Measurements from ENCODE around the gene NUDT22.

Gene NUDT22

DNA sequence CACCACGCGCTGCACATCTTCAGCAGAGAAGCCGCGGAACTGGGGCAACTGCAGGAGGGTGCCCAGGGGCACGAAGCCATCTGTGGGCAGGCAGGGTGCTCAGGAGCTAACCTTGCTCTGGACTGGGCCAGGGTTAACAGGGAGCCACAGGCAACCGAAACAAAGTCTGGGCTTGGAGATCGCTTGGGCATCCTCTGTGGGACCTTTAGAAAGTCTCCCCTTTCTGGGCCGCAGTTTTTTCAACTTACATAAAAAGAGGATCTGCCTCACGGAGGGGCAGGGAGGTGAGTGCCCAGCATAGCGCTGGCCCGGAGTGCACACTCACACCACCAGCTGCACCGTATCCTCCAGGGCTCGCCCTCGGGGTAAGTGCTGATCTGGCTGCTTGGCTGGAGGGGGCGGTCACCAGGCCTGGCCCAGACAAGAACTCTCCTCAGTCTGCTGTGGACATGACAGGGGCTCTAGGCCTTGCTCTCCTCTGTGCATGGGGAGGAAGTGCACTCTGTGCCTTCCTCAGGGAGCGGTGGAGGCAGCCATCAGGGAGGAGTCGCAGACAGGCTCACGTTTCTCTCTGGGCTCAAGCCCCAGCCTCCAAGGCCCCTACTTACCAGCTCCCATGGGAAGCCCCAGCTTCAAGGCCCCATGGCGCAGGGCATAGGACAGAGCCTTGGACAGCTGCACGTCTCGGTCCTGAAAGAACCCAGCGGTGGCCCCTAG is 1.0 kb upstream of the NUDT22 start:
- H3K27me3 ChIP-seq (ENCODE audit: low read depth, low read length): no peaks in the 10 kb centered on the region
- H2AFZ ChIP-seq (ENCODE audit: low read depth, low read length): no peak overlapping the region
- H3K4me2 ChIP-seq (ENCODE audit: low read length): peak overlapping the region; percentile 76
- peaks cover 17% of the 10 kb centered on the region for H3K79me2 ChIP-seq (ENCODE audit: low read length)
- H3K9me3 ChIP-seq (ENCODE audit: insufficient read depth, low read length): no peaks in the 10 kb centered on the region
- no peaks in the 10 kb centered on the region for H4K20me1 ChIP-seq (ENCODE audit: insufficient read depth, low read length)
- H3K9ac ChIP-seq (ENCODE audit: low read length): peak overlapping the region; percentile 96
- no peak for TF ChIP-seq EZH2phosphoT487 (IDR thresholded peaks at IDR 0.05; ENCODE audit: low read depth)
- TF ChIP-seq, protein P1, sequence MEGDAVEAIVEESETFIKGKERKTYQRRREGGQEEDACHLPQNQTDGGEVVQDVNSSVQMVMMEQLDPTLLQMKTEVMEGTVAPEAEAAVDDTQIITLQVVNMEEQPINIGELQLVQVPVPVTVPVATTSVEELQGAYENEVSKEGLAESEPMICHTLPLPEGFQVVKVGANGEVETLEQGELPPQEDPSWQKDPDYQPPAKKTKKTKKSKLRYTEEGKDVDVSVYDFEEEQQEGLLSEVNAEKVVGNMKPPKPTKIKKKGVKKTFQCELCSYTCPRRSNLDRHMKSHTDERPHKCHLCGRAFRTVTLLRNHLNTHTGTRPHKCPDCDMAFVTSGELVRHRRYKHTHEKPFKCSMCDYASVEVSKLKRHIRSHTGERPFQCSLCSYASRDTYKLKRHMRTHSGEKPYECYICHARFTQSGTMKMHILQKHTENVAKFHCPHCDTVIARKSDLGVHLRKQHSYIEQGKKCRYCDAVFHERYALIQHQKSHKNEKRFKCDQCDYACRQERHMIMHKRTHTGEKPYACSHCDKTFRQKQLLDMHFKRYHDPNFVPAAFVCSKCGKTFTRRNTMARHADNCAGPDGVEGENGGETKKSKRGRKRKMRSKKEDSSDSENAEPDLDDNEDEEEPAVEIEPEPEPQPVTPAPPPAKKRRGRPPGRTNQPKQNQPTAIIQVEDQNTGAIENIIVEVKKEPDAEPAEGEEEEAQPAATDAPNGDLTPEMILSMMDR (IDR thresholded peaks at IDR 0.05; ENCODE audit: low read depth, low read length): no peak
- H3K36me3 ChIP-seq (replicated peaks; ENCODE audit: low read depth, low read length): peaks cover 17% of the 10 kb centered on the region
- H3K27ac ChIP-seq (ENCODE audit: low read length): peak overlapping the region; percentile 68
- H3K4me1 ChIP-seq (ENCODE audit: low read length): peaks cover 19% of the 10 kb centered on the region
- peak overlapping the region; percentile 95 for H3K4me3 ChIP-seq (ENCODE audit: low read length)

DNA sequence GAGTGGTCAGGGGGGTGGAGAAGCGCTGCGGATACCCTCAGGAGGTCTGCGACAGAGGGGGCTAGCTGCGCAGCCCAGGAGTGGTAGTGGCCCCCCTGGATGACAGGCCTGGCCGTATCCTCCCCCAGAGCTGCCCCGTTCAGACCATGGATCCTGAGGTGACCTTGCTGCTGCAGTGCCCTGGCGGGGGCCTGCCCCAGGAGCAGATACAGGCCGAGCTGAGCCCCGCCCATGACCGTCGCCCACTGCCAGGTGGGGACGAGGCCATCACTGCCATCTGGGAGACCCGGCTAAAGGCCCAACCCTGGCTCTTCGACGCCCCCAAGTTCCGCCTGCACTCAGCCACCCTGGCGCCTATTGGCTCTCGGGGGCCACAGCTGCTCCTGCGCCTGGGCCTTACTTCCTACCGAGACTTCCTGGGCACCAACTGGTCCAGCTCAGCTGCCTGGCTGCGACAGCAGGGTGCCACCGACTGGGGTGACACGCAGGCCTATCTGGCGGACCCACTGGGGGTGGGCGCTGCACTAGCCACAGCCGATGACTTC is 505 bp downstream of the NUDT22 start:
- H3K4me1 ChIP-seq (ENCODE audit: low read length): peaks cover 19% of the 10 kb centered on the region
- H4K20me1 ChIP-seq (ENCODE audit: insufficient read depth, low read length): no peaks in the 10 kb centered on the region
- peak overlapping the region; percentile 13; the same call in 1 of the 2 replicates for H2AFZ ChIP-seq (ENCODE audit: low read depth, low read length)
- no peaks in the 10 kb centered on the region for H3K27me3 ChIP-seq (ENCODE audit: low read depth, low read length)
- H3K36me3 ChIP-seq (replicated peaks; ENCODE audit: low read depth, low read length): peaks cover 4% of the 10 kb centered on the region
- peak overlapping the region; percentile 64 for H3K27ac ChIP-seq (ENCODE audit: low read length)
- peak overlapping the region; percentile 76 for H3K4me2 ChIP-seq (ENCODE audit: low read length)
- TF ChIP-seq, protein P1 (IDR thresholded peaks at IDR 0.05; ENCODE audit: low read depth, low read length): no peak
- TF ChIP-seq EZH2phosphoT487 (IDR thresholded peaks at IDR 0.05; ENCODE audit: low read depth): no peak
- peak overlapping the region; percentile 95 for H3K4me3 ChIP-seq (ENCODE audit: low read length)
- peaks cover 17% of the 10 kb centered on the region for H3K79me2 ChIP-seq (ENCODE audit: low read length)
- peak overlapping the region; percentile 96 for H3K9ac ChIP-seq (ENCODE audit: low read length)
- H3K9me3 ChIP-seq (ENCODE audit: insufficient read depth, low read length): no peaks in the 10 kb centered on the region

DNA sequence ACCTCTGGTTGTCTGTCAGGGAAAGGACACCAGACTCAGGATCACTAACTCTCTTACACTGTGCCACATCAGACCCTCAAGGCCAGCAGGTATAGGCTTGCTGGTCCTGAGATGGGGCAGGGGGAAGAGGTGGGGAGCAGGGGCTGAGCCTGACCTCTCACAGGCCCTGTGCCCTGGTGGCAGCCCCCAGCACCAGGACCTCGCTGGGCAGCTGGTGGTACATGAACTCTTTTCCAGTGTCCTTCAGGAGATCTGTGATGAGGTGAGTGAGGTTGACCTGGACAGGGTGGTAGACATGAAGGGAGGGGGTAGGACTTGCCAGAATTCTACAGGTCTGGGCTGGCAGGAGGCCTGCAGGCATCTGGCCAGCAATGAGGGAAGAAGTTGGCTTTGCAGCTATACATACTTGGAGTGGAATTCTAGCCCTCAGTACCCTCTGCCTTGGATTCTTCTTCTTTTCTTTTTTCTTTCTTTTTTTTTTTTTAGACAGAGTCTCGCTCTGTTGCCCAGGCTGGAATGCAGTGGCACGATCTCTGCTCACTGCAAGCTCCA is 1.4 kb downstream of the NUDT22 start:
- H3K9ac ChIP-seq (ENCODE audit: low read length): peak overlapping the region; percentile 96
- H3K36me3 ChIP-seq (replicated peaks; ENCODE audit: low read depth, low read length): peaks cover 4% of the 10 kb centered on the region
- H3K9me3 ChIP-seq (ENCODE audit: insufficient read depth, low read length): no peaks in the 10 kb centered on the region
- H3K4me3 ChIP-seq (ENCODE audit: low read length): peak overlapping the region; percentile 95
- H3K27me3 ChIP-seq (ENCODE audit: low read depth, low read length): no peaks in the 10 kb centered on the region
- TF ChIP-seq, protein P1 (IDR thresholded peaks at IDR 0.05; ENCODE audit: low read depth, low read length): no peak
- TF ChIP-seq EZH2phosphoT487 (IDR thresholded peaks at IDR 0.05; ENCODE audit: low read depth): no peak
- no peak overlapping the region for H3K27ac ChIP-seq (ENCODE audit: low read length)
- peaks cover 17% of the 10 kb centered on the region for H3K79me2 ChIP-seq (ENCODE audit: low read length)
- no peaks in the 10 kb centered on the region for H4K20me1 ChIP-seq (ENCODE audit: insufficient read depth, low read length)
- H2AFZ ChIP-seq (ENCODE audit: low read depth, low read length): no peak overlapping the region
- peak overlapping the region; percentile 76 for H3K4me2 ChIP-seq (ENCODE audit: low read length)
- peaks cover 19% of the 10 kb centered on the region for H3K4me1 ChIP-seq (ENCODE audit: low read length)

DNA sequence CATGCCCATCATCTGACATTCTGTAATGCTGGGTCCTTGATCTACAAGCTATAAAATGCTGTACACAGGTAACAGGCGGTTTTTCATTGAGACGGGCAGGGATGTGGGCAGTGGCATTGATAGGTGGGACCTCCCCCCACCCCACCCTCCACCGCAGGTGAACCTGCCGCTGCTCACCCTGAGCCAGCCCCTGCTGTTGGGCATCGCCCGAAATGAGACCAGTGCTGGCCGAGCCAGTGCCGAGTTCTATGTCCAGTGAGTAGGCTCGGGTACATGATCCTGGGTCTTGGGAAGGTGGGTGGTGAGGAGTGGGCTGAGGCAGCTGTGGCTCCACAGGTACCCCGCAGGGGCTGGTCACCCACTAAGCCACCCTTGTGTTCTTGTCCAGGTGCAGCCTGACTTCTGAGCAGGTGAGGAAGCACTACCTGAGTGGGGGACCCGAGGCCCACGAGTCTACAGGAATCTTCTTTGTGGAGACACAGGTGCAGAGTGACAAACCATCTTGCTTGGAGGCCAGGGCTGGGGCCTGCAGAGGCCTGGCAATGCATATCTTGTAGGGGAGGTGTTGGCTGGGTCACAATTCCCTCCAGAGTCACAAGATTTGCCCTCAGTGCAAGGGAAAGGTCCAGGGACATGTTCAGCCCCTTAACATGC is 3.1 kb downstream of the NUDT22 start:
- Histone ChIP-seq H3K27ac (ENCODE audit: low read length) (no peak overlapping the region), H3K79me2 (ENCODE audit: low read length) (peaks cover 17% of the 10 kb centered on the region), H3K27me3 (ENCODE audit: low read depth, low read length) (no peaks in the 10 kb centered on the region), H3K9me3 (ENCODE audit: insufficient read depth, low read length) (no peaks in the 10 kb centered on the region), H3K36me3 (replicated peaks; ENCODE audit: low read depth, low read length) (no peaks in the 10 kb centered on the region), H2AFZ (ENCODE audit: low read depth, low read length) (no peak overlapping the region), H3K9ac (ENCODE audit: low read length) (no peak overlapping the region), H3K4me1 (ENCODE audit: low read length) (peaks cover 26% of the 10 kb centered on the region), H3K4me2 (ENCODE audit: low read length) (peak overlapping the region; percentile 93), H3K4me3 (ENCODE audit: low read length) (0 out of 2 replicates have a peak overlapping the region, but pooled peaks have one; percentile 89), H4K20me1 (ENCODE audit: insufficient read depth, low read length) (no peaks in the 10 kb centered on the region)
- no peak for TF ChIP-seq EZH2phosphoT487 (IDR thresholded peaks at IDR 0.05; ENCODE audit: low read depth)
- TF ChIP-seq, protein P1 (IDR thresholded peaks at IDR 0.05; ENCODE audit: low read depth, low read length): no peak

Measured in OCI-LY3 (cell line).